SK-N-SH treated with all-trans-retinoic acid at 6 μM for 48 hours (cell line): ENCODE results near the gene CLEC3B.

ENCODE experiments used
- ATAC-seq: fragments of 200-7000 bp; cut with Tn5 transposase; 3 replicates; pipeline ENCODE4 v1.9.1; 2020; ENCODE audit warnings: mild to moderate bottlenecking, moderate library complexity
- ARNTL ChIP-seq: fragments of 450-650 bp; formaldehyde crosslinking; IDR thresholded peaks from 2 replicates; pipeline ENCODE4 v1.5.0; 2020; ENCODE audit warnings: low read depth, mild to moderate bottlenecking, moderate library complexity, borderline replicate concordance
- BACH2 ChIP-seq: fragments of 250-450 bp; sonication (Bioruptor Pico); IDR thresholded peaks from 2 replicates; pipeline ENCODE4 v1.9.0; 2021; ENCODE audit warnings: mild to moderate bottlenecking, borderline replicate concordance
- CREB5 ChIP-seq: fragments of 250-450 bp; sonication (Bioruptor Pico); IDR thresholded peaks from 2 replicates; pipeline ENCODE4 v1.5.1; 2020; ENCODE audit warnings: low read depth, mild to moderate bottlenecking, moderate library complexity
- CSDC2 ChIP-seq: fragments of 250-450 bp; sonication (Bioruptor Pico); IDR thresholded peaks from 2 replicates; pipeline ENCODE4 v1.5.0; 2020; ENCODE audit warnings: mild to moderate bottlenecking, moderate library complexity
- ESRRG ChIP-seq: fragments of 250-450 bp; sonication (Bioruptor Pico); IDR thresholded peaks from 2 replicates; pipeline ENCODE4 v1.6.1; 2021; ENCODE audit warnings: mild to moderate bottlenecking
- GLIS3 ChIP-seq: fragments of 250-450 bp; sonication (Bioruptor Pico); IDR thresholded peaks from 2 replicates; pipeline ENCODE4 v1.5.0; 2020; ENCODE audit warnings: mild to moderate bottlenecking, moderate library complexity
- ISL1 ChIP-seq: fragments of 250-450 bp; sonication (Bioruptor Pico); IDR thresholded peaks from 2 replicates; pipeline ENCODE4 v2.1.2; 2022; ENCODE audit warnings: mild to moderate bottlenecking, moderate library complexity
- OSR1 ChIP-seq: fragments of 250-450 bp; sonication (Bioruptor Pico); IDR thresholded peaks from 2 replicates; pipeline ENCODE4 v1.8.0; 2022; ENCODE audit warnings: moderate library complexity, mild to moderate bottlenecking, inconsistent platforms
- PATZ1 ChIP-seq: fragments of 250-450 bp; sonication (Bioruptor Pico); IDR thresholded peaks from 2 replicates; pipeline ENCODE4 v1.8.0; 2020; ENCODE audit warnings: mild to moderate bottlenecking, moderate library complexity, borderline replicate concordance
- SNAI2 ChIP-seq: fragments of 250-450 bp; sonication (Bioruptor Pico); IDR thresholded peaks from 2 replicates; pipeline ENCODE4 v1.5.0; 2020; ENCODE audit warnings: mild to moderate bottlenecking, moderate library complexity
- TCF4 ChIP-seq: fragments of 250-450 bp; sonication (Bioruptor Pico); IDR thresholded peaks from 2 replicates; pipeline ENCODE4 v1.8.0; 2021; ENCODE audit warnings: mild to moderate bottlenecking, moderate library complexity, borderline replicate concordance
- TSHZ2 ChIP-seq: fragments of 250-450 bp; sonication (Bioruptor Pico); IDR thresholded peaks from 2 replicates; pipeline ENCODE4 v1.5.0; 2020; ENCODE audit warnings: mild to moderate bottlenecking, moderate library complexity
- ZC3H10 ChIP-seq: fragments of 250-450 bp; sonication (Bioruptor Pico); IDR thresholded peaks from 2 replicates; pipeline ENCODE4 v1.5.1; 2021; ENCODE audit warnings: mild to moderate bottlenecking, moderate library complexity
- ZFP3 ChIP-seq: fragments of 250-450 bp; sonication (Bioruptor Pico); IDR thresholded peaks from 2 replicates; pipeline ENCODE4 v1.5.0; 2020; ENCODE audit warnings: mild to moderate bottlenecking, moderate library complexity
- ZFP30 ChIP-seq: fragments of 450-650 bp; formaldehyde crosslinking; IDR thresholded peaks from 2 replicates; pipeline ENCODE4 v1.5.0; 2022; ENCODE audit warnings: mild to moderate bottlenecking, moderate library complexity
- ZNF8 ChIP-seq: fragments of 450-650 bp; formaldehyde crosslinking; IDR thresholded peaks from 2 replicates; pipeline ENCODE4 v1.5.0; 2020; ENCODE audit warnings: mild to moderate bottlenecking, moderate library complexity
- TF ChIP-seq, protein P1 (sequence below): fragments of 250-450 bp; sonication (Bioruptor Pico); IDR thresholded peaks from 2 replicates; pipeline ENCODE4 v1.8.0; 2021; ENCODE audit warnings: low read depth, mild to moderate bottlenecking, moderate library complexity, borderline replicate concordance
- TF ChIP-seq, protein P2 (sequence below): fragments of 250-450 bp; sonication (Bioruptor Pico); IDR thresholded peaks from 2 replicates; pipeline ENCODE4 v1.5.1; 2021; ENCODE audit warnings: mild to moderate bottlenecking, moderate library complexity

Gene CLEC3B

GRCh38 chr3:45026038-45026437, at the start of gene CLEC3B:
TSS of gene CLEC3B (plus strand) at chr3:45026303. CDS start at chr3:45026363, 60 bp downstream.
- TF ChIP-seq OSR1 (no peak), TSHZ2 (CRISPR knock-in tag) (no peak), ISL1 (CRISPR knock-in tag) (no peak)
- TF ChIP-seq, protein P1, sequence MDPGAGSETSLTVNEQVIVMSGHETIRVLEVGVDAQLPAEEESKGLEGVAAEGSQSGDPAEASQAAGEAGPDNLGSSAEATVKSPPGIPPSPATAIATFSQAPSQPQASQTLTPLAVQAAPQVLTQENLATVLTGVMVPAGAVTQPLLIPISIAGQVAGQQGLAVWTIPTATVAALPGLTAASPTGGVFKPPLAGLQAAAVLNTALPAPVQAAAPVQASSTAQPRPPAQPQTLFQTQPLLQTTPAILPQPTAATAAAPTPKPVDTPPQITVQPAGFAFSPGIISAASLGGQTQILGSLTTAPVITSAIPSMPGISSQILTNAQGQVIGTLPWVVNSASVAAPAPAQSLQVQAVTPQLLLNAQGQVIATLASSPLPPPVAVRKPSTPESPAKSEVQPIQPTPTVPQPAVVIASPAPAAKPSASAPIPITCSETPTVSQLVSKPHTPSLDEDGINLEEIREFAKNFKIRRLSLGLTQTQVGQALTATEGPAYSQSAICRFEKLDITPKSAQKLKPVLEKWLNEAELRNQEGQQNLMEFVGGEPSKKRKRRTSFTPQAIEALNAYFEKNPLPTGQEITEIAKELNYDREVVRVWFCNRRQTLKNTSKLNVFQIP (CRISPR knock-in tag): no peak
- TF ChIP-seq, protein P2, sequence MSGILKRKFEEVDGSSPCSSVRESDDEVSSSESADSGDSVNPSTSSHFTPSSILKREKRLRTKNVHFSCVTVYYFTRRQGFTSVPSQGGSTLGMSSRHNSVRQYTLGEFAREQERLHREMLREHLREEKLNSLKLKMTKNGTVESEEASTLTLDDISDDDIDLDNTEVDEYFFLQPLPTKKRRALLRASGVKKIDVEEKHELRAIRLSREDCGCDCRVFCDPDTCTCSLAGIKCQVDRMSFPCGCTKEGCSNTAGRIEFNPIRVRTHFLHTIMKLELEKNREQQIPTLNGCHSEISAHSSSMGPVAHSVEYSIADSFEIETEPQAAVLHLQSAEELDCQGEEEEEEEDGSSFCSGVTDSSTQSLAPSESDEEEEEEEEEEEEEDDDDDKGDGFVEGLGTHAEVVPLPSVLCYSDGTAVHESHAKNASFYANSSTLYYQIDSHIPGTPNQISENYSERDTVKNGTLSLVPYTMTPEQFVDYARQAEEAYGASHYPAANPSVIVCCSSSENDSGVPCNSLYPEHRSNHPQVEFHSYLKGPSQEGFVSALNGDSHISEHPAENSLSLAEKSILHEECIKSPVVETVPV (CRISPR knock-in tag): no peak
- peak; percentile 24 for ATAC-seq

GRCh38 chr3:44981220-44981619, 44.9 kb upstream of the CLEC3B start:
- ATAC-seq: no peak
- TF ChIP-seq ISL1 (CRISPR knock-in tag) (no peak), PATZ1 (CRISPR knock-in tag) (no peak), BACH2 (no peak), SNAI2 (CRISPR knock-in tag) (no peak), ZFP3 (CRISPR knock-in tag) (no peak), ZNF8 (no peak), OSR1 (no peak), ARNTL (CRISPR knock-in tag) (no peak), GLIS3 (CRISPR knock-in tag) (no peak), TCF4 (CRISPR knock-in tag) (no peak)
- TF ChIP-seq, protein P2 (CRISPR knock-in tag): no peak

DNA sequence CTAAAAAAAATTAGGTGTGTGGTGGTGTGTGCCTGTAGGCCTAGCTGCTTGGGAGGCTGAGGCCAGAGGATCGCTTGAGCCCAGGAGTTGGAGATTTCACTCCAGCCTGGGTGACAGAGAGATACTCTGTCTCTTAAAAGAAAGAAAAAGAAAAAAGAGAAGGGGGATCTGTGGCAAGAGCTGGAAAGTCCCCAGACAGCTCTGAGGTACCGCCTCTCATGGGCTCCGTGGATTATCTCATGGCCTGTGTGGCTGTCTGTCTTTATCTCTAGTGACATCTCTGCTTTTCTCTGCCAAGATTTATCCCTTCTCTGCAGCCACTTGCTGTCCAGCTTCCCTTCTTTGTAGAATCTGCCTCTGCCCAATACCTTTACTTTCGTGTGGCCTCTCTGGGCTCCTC, 44.4 kb upstream of the CLEC3B start:
- TF ChIP-seq, protein P2 (CRISPR knock-in tag): no peak
- TF ChIP-seq CREB5 (no peak), ZNF8 (no peak), ESRRG (CRISPR knock-in tag) (no peak), ZFP30 (no peak), CSDC2 (CRISPR knock-in tag) (no peak), ZC3H10 (no peak), TSHZ2 (CRISPR knock-in tag) (no peak)
- no peak for ATAC-seq
